Vagina (tissue), 2 donors: Measurements from ENCODE around the gene NMT1.

Experiments used
- CTCF ChIP-seq, 3 experiments: fragments of 450-650 bp in 2 of 3; fragments of 200-600 bp in 1 of 3; sonication (generic) in 1 of 3; IDR thresholded peaks; one replicate each; pipeline ENCODE4 v1.5.1; 2017 to 2019; ENCODE audit warnings: antibody characterized with exemption in 3 of 3, mild to moderate bottlenecking in 2 of 3, moderate library complexity in 2 of 3
- POLR2A ChIP-seq, 2 donors: fragments of 450-650 bp; IDR thresholded peaks; one replicate each; pipeline ENCODE4 v1.6.1; 2017; ENCODE audit warnings: antibody characterized with exemption in 2 of 2, mild to moderate bottlenecking in 2 of 2, moderate library complexity in 2 of 2

- no peak for TF ChIP-seq POLR2A (IDR thresholded peaks at IDR 0.05)
- TF ChIP-seq CTCF (IDR thresholded peaks at IDR 0.05): no peak
These were observed 49.8 kb downstream of the NMT1 start for GRCh38 chr17:45110676-45111611.
